HG03280 (cell line): ENCODE results near the gene SLC16A11.
"Not testable (repeated sequence)": the region's sequence is repeated elsewhere in the genome, so short reads cannot be mapped to it uniquely, and the experiment has no call there.

Source experiments
- ATAC-seq: cut with Tn5 transposase; IDR thresholded peaks from one replicate; pipeline ENCODE4 v1.9.1; 2021; ENCODE audit warnings: mild to moderate bottlenecking, moderate library complexity; ENCODE audit not compliant: unreplicated experiment

The SLC16A11 gene

GRCh38 chr17:7011415-7011814 is 32.5 kb downstream of the SLC16A11 start:
- ATAC-seq: no peak

DNA sequence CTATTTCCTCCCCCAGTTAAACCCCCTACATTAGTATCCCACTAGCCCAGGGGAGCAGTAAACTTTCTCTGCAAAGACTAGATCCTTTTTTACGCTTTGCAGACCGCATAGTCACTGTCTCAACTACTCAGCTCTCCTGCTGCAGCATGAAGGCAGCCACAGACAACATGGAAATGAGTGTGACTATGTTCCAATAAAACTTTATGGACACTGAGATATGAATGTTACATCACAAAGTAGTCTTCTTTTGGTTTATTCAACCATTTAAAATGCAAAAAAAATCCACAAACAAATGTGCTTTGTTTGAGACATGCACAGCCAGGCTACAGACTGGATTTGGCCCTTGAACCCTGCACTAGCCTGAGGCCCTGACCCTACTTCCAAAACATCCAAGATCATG is 33.4 kb downstream of the SLC16A11 start:
- no peak for ATAC-seq

DNA sequence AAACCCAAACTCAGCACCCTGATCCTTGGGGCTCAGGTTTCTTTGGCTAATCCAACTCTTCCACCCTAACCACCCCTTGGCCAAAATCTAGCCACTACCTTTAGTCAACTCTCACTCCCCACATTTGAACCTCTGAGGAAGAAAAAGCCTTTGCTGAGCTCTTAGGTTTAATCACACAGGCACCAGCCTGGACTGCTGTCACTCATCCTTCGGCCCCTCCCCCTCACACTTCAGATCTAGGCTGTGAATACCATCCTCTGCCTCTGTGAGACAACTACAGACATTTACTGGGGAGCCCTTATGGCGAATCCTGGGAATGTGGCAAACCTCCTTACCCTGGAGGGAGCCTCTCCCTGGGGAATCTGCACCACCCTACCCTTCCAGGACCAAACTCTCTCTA is 36.7 kb downstream of the SLC16A11 start:
- ATAC-seq: no peak

DNA sequence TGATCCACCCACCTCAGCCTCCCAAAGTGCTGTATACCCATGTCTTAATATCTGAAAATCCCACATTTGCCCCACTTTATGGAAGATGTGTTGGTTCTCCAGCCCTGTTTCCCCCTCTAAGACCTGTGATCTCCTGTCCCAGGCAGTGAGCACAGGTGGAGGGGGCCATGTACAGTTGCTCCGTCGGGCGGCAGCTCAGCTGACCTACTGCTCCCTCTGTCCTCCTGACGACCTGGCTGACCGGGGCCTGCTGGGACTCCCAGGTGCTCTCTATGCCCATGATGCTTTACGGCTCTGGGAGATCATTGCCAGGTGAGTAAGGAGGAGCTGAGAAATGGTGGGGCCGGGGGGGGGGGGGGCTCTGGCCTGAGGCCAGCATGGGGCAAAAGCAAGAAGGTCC is 38.2 kb downstream of the SLC16A11 start:
- ATAC-seq: no peak

DNA sequence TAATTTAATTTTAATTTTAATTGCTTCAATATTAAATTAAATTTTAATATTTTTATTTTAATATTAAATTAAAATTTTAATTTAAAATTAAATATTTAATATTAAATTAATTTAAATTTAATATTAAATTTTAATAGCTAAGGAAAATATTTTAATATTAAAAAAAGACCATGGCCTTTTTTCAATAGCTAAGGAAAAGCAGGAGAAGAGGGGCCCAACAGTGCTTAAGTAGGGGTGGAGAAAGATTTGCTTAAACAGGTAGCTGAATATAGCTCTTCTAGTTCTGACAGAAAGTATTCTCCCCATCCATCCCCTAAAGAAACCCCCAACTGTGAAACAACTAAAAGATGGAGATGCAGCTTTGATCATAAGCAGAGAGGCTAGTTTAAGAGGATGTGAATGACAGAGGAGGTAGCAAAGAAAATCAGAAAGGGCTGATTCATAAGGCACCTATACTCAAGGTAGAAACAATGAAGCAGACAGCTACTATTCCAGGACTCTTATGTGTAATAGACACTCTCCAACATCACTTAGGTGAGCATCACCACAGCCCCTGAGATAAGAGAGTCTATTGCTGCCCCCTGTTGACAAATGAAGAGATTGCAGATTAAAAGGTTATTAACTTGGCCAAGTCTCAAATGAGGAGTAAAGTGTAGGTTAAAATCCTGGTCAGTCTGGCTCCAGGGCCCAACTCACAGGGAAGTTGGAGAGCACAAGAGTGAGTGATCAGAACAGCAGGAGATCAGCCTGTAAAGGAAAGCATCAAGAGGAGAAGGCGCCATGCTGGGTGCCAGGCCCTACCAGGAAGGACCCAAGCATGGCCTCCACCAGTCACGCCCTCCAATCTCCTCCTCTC is 39.3 kb downstream of the SLC16A11 start:
- peak; percentile 72 for ATAC-seq

- ATAC-seq: no peak
Measured at GRCh38 chr17:7003745-7004144, 40.1 kb downstream of the SLC16A11 start.

DNA sequence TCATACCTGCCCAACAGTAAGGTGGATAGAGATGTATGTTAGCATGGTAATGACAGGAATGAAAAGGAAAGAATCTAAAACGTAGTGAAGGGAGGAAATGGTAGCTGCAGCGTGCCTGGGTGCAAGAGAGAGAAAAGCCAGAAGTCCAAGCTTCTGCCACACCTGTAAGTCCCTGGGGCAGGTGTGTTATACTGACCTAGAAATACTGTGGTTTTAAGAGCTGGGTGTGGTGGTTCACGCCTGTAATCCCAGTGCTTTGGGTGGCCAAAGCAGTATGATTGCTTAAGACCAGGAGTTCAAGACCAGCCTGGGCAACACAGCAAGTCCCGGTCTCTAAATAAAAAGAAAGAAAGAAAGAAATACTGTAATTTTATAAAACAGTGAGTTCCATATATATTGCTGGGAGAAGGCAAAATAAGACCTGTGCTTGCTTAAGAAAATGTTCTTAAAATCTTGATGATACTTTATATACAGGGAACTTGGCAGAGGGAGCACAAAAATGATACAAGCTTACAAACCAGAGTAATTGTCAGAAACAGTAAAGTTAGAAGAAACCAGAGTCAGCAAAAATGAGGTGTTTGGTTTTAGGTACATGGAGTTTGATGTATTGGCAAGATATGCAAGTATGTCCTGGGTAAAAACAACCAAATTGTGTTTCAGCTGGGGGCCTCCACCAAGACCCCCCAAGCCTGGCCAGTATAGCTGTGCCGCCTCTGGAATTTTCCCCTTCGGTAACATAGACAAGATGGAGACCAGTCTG is 41.4 kb downstream of the SLC16A11 start:
- no peak for ATAC-seq

GRCh38 chr17:7001318-7001961 is 42.5 kb downstream of the SLC16A11 start:
- no peak for ATAC-seq

DNA sequence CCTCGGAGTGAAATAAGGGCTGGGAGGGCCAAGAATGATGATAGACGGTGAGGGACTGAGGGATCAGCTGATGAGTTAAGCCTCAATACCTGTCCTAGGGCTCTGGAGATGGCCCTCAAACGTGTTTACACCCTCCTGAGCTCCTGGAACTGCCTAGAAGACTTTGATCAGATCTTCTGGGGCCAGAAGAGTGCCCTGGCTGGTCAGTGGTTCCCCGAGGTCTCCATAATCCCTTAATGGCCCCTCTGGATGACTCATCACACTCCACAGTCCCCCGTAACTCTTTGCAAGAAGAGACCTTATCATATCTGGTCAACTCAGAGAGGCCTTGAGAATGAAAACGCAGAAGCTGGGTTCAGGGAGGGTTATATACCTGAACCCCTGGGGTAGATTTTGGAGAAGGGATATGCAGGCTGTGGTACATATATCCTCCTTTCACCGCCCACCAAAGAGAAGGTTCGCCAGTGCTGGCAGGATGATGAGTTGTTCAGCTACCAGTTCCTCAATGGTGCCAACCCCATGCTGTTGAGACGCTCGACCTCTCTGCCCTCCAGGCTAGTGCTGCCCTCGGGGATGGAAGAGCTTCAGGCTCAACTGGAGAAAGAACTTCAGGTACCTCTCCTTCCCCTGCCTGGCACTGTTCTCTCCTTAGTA is 44.9 kb downstream of the SLC16A11 start:
- ATAC-seq: no peak

- ATAC-seq: no peak
Measured at GRCh38 chr17:6997171-6997570, 46.7 kb downstream of the SLC16A11 start.

DNA sequence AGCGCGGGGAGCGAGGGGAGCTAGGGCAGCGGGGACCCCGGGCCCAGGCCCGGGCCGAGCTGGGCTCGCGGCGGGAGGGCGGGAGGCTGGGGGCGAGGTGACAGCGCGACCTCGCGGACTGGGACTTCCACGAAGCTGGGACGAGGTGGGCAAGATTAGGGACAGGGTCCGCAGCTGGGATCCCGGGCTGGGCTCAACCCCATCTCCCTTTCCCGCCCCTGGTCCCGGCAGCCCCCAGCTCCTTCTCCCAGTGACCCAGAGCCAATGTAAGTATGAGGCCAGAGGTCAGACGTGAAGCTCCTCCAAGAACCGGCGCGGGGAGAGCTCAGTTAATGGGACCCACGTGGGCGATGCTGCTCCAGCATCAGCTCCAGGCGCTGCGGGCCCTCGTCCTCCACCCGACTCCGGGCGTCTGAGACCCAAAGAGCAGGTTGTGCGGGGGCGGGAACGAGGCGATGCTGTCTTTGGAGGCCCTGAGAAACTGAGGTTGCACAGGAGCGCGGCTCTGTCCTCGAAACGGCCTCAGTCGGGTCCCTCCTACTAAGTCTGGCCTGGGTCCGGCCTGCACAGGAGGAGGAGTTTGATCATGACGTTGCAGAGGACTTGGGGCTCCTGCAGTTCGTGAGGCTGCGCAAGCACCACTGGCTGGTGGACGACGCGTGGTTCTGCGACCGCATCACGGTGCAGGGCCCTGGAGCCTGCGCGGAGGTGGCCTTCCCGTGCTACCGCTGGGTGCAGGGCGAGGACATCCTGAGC is 47.5 kb downstream of the SLC16A11 start:
- no peak for ATAC-seq

- no peak for ATAC-seq
Measured at GRCh38 chr17:6995500-6996255, 48.2 kb downstream of the SLC16A11 start, which contains the start of gene ALOX12. Gene ALOX12, plus strand, starts transcription at chr17:6996049. Its CDS starts 69 bp downstream, at chr17:6996118.

GRCh38 chr17:6994666-6995256 is 49.1 kb downstream of the SLC16A11 start:
- no peak for ATAC-seq

DNA sequence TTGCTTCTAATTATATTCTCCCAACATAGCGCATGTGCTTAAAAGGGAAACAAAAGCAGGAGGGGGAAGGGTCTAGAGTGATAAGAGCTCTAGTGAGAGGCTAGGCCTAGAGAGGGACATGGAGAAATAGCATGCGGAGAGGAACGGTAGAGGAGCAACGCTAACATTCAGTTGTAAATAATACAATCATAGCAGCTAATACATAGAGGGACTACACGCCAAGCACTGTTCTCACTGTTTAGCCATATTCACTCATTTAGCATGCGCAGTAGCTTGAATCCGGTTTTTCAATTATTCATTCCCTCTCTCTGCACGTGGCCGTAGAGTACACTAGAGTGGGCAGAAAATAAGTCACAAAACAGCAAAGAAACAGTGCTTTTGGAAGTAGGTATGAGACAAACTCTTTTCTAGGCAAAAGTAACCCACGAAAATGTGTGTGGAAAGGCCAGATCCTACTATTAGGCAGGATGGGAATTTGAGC is 49.7 kb downstream of the SLC16A11 start:
- no peak for ATAC-seq

- not testable (repeated sequence) for ATAC-seq
Measured at GRCh38 chr17:6993613-6994056, 50.3 kb downstream of the SLC16A11 start.
